ENCODE data around the gene SHANK1.

The SHANK1 gene

DNA sequence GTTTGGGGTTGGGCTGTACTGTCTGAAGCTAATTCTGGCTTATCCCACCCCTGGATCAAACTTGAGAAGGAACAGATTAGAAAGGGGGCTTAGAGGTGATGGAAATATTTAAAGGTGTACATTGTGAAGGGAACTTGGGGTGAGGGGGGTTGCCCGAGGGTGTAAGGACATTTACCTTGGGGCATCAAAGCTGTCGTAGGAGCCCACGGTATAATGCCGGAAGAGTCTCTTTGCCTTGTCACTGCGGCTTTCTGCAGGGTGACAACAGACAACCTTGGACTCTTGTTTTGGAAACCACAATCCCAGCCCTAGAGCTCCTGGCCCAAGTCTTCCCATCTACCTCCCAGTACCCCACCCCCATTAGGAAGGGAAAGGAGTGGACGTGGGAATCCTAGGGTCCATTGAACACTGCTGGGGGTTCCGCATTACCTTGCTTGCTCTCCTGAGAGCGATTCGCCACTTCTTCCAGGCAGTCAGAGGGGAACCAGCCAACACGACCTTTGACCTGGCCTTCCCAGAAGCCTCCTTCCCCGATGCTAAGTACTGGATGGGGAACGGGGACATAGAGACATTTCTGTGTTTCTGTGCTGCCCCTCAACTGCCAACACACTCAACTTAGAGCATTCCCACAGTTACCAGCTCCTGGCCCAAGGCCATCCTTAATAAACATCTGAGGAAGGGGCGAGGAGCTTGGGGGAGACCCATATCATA is 22.0 kb downstream of the SHANK1 start:
- Histone ChIP-seq H3K27ac (ENCODE audit: extremely low read depth, low read depth, low read length) (no peak overlapping the region), H3K9me3 (ENCODE audit: control insufficient read depth, insufficient read depth, low read depth, low read length) (no peaks in the 10 kb centered on the region), H3K4me1 (ENCODE audit: control insufficient read depth, insufficient read depth, low read length) (no peaks in the 10 kb centered on the region), H3K4me3 (ENCODE audit: low read depth, low read length) (no peak overlapping the region), H3K36me3 (ENCODE audit: control insufficient read depth in 2 of 2, insufficient read depth in 1 of 2, low read length in 2 of 2) (no peaks in the 10 kb centered on the region)
- POLR2A ChIA-PET = no interaction called here
- TF ChIP-seq ZNF335 (tag by site-specific recombination; conservative IDR thresholded peaks at IDR 0.05) (peak; percentile 85), ZNF510 (tag by site-specific recombination; IDR thresholded peaks at IDR 0.05; ENCODE audit: insufficient replicate concordance) (no peak), ZBTB26 (tag by site-specific recombination; optimal IDR thresholded peaks at IDR 0.05) (no peak), ZNF404 (tag by site-specific recombination; IDR thresholded peaks at IDR 0.05) (no peak), ZFP3 (tag by site-specific recombination; IDR thresholded peaks at IDR 0.05; ENCODE audit: low read depth) (peak; percentile 64; the same call in 1 of the 2 replicates), ZBTB49 (tag by site-specific recombination; IDR thresholded peaks at IDR 0.05; ENCODE audit: low read depth) (no peak), ZNF843 (tag by site-specific recombination; IDR thresholded peaks at IDR 0.05) (no peak), ZNF19 (tag by site-specific recombination; IDR thresholded peaks at IDR 0.05; ENCODE audit: low read depth) (no peak)
- TF ChIP-seq, protein P1, sequence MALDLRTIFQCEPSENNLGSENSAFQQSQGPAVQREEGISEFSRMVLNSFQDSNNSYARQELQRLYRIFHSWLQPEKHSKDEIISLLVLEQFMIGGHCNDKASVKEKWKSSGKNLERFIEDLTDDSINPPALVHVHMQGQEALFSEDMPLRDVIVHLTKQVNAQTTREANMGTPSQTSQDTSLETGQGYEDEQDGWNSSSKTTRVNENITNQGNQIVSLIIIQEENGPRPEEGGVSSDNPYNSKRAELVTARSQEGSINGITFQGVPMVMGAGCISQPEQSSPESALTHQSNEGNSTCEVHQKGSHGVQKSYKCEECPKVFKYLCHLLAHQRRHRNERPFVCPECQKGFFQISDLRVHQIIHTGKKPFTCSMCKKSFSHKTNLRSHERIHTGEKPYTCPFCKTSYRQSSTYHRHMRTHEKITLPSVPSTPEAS (tag by site-specific recombination; IDR thresholded peaks at IDR 0.05) = no peak
- CTCF ChIA-PET = no interaction called here

- H3K9me3 ChIP-seq (ENCODE audit: control insufficient read depth, insufficient read depth, low read depth, low read length) = no peaks in the 10 kb centered on the region
- CTCF ChIA-PET = interaction anchor here (0.6 kb wide), 1 partner anchor 9 kb away, joined by 3 read pairs; no protein-coding TSS in a partner anchor
- H3K36me3 ChIP-seq (ENCODE audit: control insufficient read depth in 2 of 2, insufficient read depth in 1 of 2, low read length in 2 of 2) = no peaks in the 10 kb centered on the region
- H3K27ac ChIP-seq (ENCODE audit: extremely low read depth, low read depth, low read length) = no peak overlapping the region
- TF ChIP-seq SP3 (tag by site-specific recombination; IDR thresholded peaks at IDR 0.05) = no peak
- no peak for TF ChIP-seq ZNF645 (tag by site-specific recombination; IDR thresholded peaks at IDR 0.05)
- TF ChIP-seq ZNF37A (tag by site-specific recombination; IDR thresholded peaks at IDR 0.05) = no peak
- TF ChIP-seq, protein P2, sequence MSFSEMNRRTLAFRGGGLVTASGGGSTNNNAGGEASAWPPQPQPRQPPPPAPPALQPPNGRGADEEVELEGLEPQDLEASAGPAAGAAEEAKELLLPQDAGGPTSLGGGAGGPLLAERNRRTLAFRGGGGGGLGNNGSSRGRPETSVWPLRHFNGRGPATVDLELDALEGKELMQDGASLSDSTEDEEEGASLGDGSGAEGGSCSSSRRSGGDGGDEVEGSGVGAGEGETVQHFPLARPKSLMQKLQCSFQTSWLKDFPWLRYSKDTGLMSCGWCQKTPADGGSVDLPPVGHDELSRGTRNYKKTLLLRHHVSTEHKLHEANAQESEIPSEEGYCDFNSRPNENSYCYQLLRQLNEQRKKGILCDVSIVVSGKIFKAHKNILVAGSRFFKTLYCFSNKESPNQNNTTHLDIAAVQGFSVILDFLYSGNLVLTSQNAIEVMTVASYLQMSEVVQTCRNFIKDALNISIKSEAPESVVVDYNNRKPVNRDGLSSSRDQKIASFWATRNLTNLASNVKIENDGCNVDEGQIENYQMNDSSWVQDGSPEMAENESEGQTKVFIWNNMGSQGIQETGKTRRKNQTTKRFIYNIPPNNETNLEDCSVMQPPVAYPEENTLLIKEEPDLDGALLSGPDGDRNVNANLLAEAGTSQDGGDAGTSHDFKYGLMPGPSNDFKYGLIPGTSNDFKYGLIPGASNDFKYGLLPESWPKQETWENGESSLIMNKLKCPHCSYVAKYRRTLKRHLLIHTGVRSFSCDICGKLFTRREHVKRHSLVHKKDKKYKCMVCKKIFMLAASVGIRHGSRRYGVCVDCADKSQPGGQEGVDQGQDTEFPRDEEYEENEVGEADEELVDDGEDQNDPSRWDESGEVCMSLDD (tag by site-specific recombination; IDR thresholded peaks at IDR 0.05) = peak; percentile 91
- no peak for TF ChIP-seq ZNF354C (tag by site-specific recombination; IDR thresholded peaks at IDR 0.05; ENCODE audit: borderline replicate concordance, low read depth)
- TF ChIP-seq ZNF302 (tag by site-specific recombination; IDR thresholded peaks at IDR 0.05; ENCODE audit: low read depth) = no peak
- no peak for TF ChIP-seq ZNF473 (tag by site-specific recombination; IDR thresholded peaks at IDR 0.05)
- POLR2A ChIA-PET = no interaction called here
- H3K4me1 ChIP-seq (ENCODE audit: control insufficient read depth, insufficient read depth, low read length) = no peaks in the 10 kb centered on the region
- no peak overlapping the region for H3K4me3 ChIP-seq (ENCODE audit: low read depth, low read length)
These were observed 23.5 kb downstream of the SHANK1 start for GRCh38 chr19:50696094-50696483.
